PC-9 (cell line): Measurements from ENCODE around the gene TXNRD1.

Experiments used
- EZH2 ChIP-seq: fragments of 200-600 bp; sonication (generic); IDR thresholded peaks from 2 replicates; pipeline ENCODE4 v1.8.0; 2017; ENCODE audit warnings: antibody characterized with exemption, low read depth
- TF ChIP-seq, protein P1 (sequence below): fragments of 200-600 bp; sonication (generic); conservative IDR thresholded peaks from 2 replicates; pipeline ENCODE4 v1.6.1; 2017; ENCODE audit warnings: mixed run types, antibody characterized with exemption, mild to moderate bottlenecking, moderate library complexity

DNA sequence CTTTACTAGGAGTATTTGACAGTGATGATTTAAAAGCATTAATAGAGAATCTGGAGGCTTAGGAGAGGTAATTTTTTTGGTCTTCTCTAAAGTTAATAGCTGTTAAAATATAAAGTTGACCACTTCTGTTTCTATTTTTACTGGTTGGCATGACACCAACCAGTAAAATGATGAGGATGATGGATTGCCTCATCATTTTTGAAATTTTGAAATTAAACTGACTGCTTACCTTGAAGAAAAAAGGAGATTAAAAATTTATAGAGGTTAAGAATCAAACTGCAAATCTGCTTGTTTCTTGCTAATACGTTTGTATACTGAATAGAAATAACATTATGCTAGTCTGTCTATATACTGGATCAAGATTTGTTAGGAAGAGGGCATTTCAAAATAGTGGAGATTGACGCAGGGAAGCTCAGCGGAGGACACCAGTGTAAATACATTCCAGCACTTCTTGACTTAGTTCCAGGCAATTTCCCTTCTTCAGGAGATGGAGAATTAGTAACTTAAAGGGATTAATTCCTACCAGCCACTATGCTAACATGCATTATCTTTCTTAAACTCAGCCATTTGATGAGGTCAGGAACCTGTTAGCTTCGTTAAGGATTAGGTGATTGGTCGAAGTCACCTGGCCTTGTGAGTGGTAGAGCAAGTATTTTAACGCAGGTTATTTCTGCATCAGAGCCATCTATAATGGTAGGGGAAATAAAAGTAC lies 91.5 kb downstream of the TXNRD1 start:
- TF ChIP-seq, protein P1, sequence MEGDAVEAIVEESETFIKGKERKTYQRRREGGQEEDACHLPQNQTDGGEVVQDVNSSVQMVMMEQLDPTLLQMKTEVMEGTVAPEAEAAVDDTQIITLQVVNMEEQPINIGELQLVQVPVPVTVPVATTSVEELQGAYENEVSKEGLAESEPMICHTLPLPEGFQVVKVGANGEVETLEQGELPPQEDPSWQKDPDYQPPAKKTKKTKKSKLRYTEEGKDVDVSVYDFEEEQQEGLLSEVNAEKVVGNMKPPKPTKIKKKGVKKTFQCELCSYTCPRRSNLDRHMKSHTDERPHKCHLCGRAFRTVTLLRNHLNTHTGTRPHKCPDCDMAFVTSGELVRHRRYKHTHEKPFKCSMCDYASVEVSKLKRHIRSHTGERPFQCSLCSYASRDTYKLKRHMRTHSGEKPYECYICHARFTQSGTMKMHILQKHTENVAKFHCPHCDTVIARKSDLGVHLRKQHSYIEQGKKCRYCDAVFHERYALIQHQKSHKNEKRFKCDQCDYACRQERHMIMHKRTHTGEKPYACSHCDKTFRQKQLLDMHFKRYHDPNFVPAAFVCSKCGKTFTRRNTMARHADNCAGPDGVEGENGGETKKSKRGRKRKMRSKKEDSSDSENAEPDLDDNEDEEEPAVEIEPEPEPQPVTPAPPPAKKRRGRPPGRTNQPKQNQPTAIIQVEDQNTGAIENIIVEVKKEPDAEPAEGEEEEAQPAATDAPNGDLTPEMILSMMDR: no peak
- TF ChIP-seq EZH2: no peak
